Eye (tissue), 1 donor: Measurements from ENCODE around the gene DENND5A.

Source experiments
- DNase-seq: peaks from one replicate; pipeline ENCODE4 v3.0.0-alpha.2; 2015

The DENND5A gene

GRCh38 chr11:9092853-9093778 lies 172.0 kb downstream of the DENND5A start:
- no peak for DNase-seq

- no peak for DNase-seq
These were observed 173.1 kb downstream of the DENND5A start for GRCh38 chr11:9092072-9092471.

GRCh38 chr11:9091044-9091922 lies 173.9 kb downstream of the DENND5A start, which contains the start of gene SCUBE2:
Gene SCUBE2 (minus strand): TSS chr11:9091599. CDS start chr11:9091528, 71 bp downstream.
- no peak for DNase-seq

- DNase-seq, result no peak
These were observed 174.6 kb downstream of the DENND5A start for GRCh38 chr11:9090488-9091043.

GRCh38 chr11:9089636-9090035 lies 175.5 kb downstream of the DENND5A start:
- DNase-seq, result no peak

GRCh38 chr11:9089061-9089460 lies 176.1 kb downstream of the DENND5A start:
- DNase-seq, result no peak
